Retinal pigment epithelial cell (primary cell): ENCODE data around the gene KRTAP5-5.

Experiments
- DNase-seq: peaks from one replicate; pipeline ENCODE4 v3.0.0-alpha.2; 2010; ENCODE audit warnings: low read depth
- H3K4me3 ChIP-seq: 2 replicates; pipeline ENCODE4 v1.5.1; 2011; ENCODE audit warnings: mild to moderate bottlenecking, low read length, control low read depth, moderate library complexity
- CTCF ChIP-seq: conservative IDR thresholded peaks from 2 replicates; pipeline ENCODE4 v1.5.1; 2011; ENCODE audit warnings: low read depth, low read length, control low read depth, inconsistent platforms

The KRTAP5-5 gene

GRCh38 chr11:1674173-1675131 is 44.9 kb downstream of the KRTAP5-5 start:
- no peak for TF ChIP-seq CTCF
- no peak for DNase-seq
- H3K4me3 ChIP-seq: no peak overlapping the region

- no peak for TF ChIP-seq CTCF
- no peak overlapping the region for H3K4me3 ChIP-seq
- no peak for DNase-seq
Measured at GRCh38 chr11:1675536-1676228, 46.1 kb downstream of the KRTAP5-5 start.

- H3K4me3 ChIP-seq: no peak overlapping the region
- no peak for DNase-seq
- no peak for TF ChIP-seq CTCF
Measured at GRCh38 chr11:1676229-1676740, 46.7 kb downstream of the KRTAP5-5 start.

- TF ChIP-seq CTCF: no peak
- H3K4me3 ChIP-seq: no peak overlapping the region
- DNase-seq: no peak
Measured at GRCh38 chr11:1679881-1680280, 50.3 kb downstream of the KRTAP5-5 start.
